Measurements from ENCODE around the gene POR.
"Not testable (repeated sequence)": the region's sequence is repeated elsewhere in the genome, so short reads cannot be mapped to it uniquely, and the experiment has no call there.

Gene POR

GRCh38 chr7:75896803-75897327, 18.1 kb upstream of the POR start:
- no peaks in the 10 kb centered on the region for H3K36me3 ChIP-seq
- no peak overlapping the region for H3K27ac ChIP-seq
- H3K9me3 ChIP-seq = no peaks in the 10 kb centered on the region
- H3K4me1 ChIP-seq (ENCODE audit: control insufficient read depth in 1 of 2, insufficient read depth in 1 of 2, low read depth in 1 of 2, low read length in 1 of 2) = no peaks in the 10 kb centered on the region
- no peak overlapping the region for H3K4me3 ChIP-seq (ENCODE audit: low read depth in 1 of 2, low read length in 1 of 2)
- H3K27me3 ChIP-seq = no peaks in the 10 kb centered on the region
- TF ChIP-seq CTCF (IDR thresholded peaks at IDR 0.05) = no peak

GRCh38 chr7:75900617-75901315, 14.2 kb upstream of the POR start:
- Histone ChIP-seq H3K27ac (no peak overlapping the region), H3K9me3 (no peaks in the 10 kb centered on the region), H3K4me3 (ENCODE audit: low read depth in 1 of 2, low read length in 1 of 2) (no peak overlapping the region), H3K4me1 (ENCODE audit: control insufficient read depth in 1 of 2, insufficient read depth in 1 of 2, low read depth in 1 of 2, low read length in 1 of 2) (peaks cover 3% of the 10 kb centered on the region in 2 experiments), H3K27me3 (no peaks in the 10 kb centered on the region), H3K36me3 (no peaks in the 10 kb centered on the region)
- TF ChIP-seq CTCF (IDR thresholded peaks at IDR 0.05) = no peak

- no peaks in the 10 kb centered on the region for H3K9me3 ChIP-seq
- peaks cover 11% of the 10 kb centered on the region in 2 experiments for H3K4me1 ChIP-seq (ENCODE audit: control insufficient read depth in 1 of 2, insufficient read depth in 1 of 2, low read depth in 1 of 2, low read length in 1 of 2)
- no peaks in the 10 kb centered on the region for H3K36me3 ChIP-seq
- peak overlapping the region; percentile 66 for H3K27ac ChIP-seq
- TF ChIP-seq CTCF (IDR thresholded peaks at IDR 0.05) = no peak
- H3K4me3 ChIP-seq (ENCODE audit: low read depth in 1 of 2, low read length in 1 of 2) = peak overlapping the region; percentile 24 to 35
- peaks cover 1% of the 10 kb centered on the region for H3K27me3 ChIP-seq
Observed at GRCh38 chr7:75905785-75906604, 9.0 kb upstream of the POR start.

- Histone ChIP-seq H3K4me1 (ENCODE audit: control insufficient read depth in 1 of 2, insufficient read depth in 1 of 2, low read depth in 1 of 2, low read length in 1 of 2) (peaks cover 11% of the 10 kb centered on the region in 2 experiments), H3K4me3 (ENCODE audit: low read depth in 1 of 2, low read length in 1 of 2) (no peak overlapping the region), H3K9me3 (no peaks in the 10 kb centered on the region), H3K27me3 (peaks cover 5% of the 10 kb centered on the region), H3K27ac (no peak overlapping the region), H3K36me3 (no peaks in the 10 kb centered on the region)
- TF ChIP-seq CTCF (IDR thresholded peaks at IDR 0.05) = no peak
Observed at GRCh38 chr7:75906991-75907667, 7.8 kb upstream of the POR start.

- not testable (repeated sequence) for H3K27me3 ChIP-seq; H3K27ac ChIP-seq; H3K4me3 ChIP-seq (ENCODE audit: low read depth in 1 of 2, low read length in 1 of 2); H3K36me3 ChIP-seq; H3K9me3 ChIP-seq
- peaks cover 11 to 15% of the 10 kb centered on the region in 2 experiments for H3K4me1 ChIP-seq (ENCODE audit: control insufficient read depth in 1 of 2, insufficient read depth in 1 of 2, low read depth in 1 of 2, low read length in 1 of 2)
Observed at GRCh38 chr7:75907668-75908039, 7.3 kb upstream of the POR start.
